ENCODE results near the gene MBD6. TPM values are rescaled to one million over a fixed set of nuclear protein-coding genes. Genes with fewer than 3 reads are reported as not detected.
"Not testable (repeated sequence)": the region's sequence is repeated elsewhere in the genome, so short reads cannot be mapped to it uniquely, and the experiment has no call there.

The MBD6 gene
- total RNA-seq, 1 experiment from 2014 or later, result 66.8 TPM

- Mint-ChIP-seq H3K27me3 (ENCODE audit: low read depth) (no peaks in the 10 kb centered on the region), H3K36me3 (ENCODE audit: insufficient read depth in 1 of 3, low read depth in 3 of 3) (peaks cover 83 to 97% (median 89%) of the 10 kb centered on the region in 3 experiments), H3K4me3 (no peak overlapping the region), H3K27ac (no peak overlapping the region; a peak in 1 of 7 replicates), H3K9me3 (peaks cover 0 to 3% of the 10 kb centered on the region in 2 experiments; a peak in 1 of 5 replicates), H3K4me1 (peaks cover 0 to 2% of the 10 kb centered on the region in 2 experiments; a peak in 2 of 4 replicates)
- TF ChIP-seq CTCF (conservative IDR thresholded peaks at IDR 0.05), result no peak
- H3T11ph ChIP-seq (ENCODE audit: low read length), result no peak overlapping the region
- H3K27me3 ChIP-seq (ENCODE audit: insufficient read depth, low read length), result no peaks in the 10 kb centered on the region
- H3K14ac ChIP-seq (ENCODE audit: insufficient read depth, low read length), result no peak overlapping the region
- H3K79me1 ChIP-seq (ENCODE audit: insufficient read depth, low read depth, low read length, poor library complexity, severe bottlenecking), result no peaks in the 10 kb centered on the region
- no peak overlapping the region for H4K8ac ChIP-seq (replicated peaks; ENCODE audit: insufficient read length, low read depth, low read length)
- no peaks in the 10 kb centered on the region for H3K9me3 ChIP-seq (ENCODE audit: control insufficient read depth, low read depth, low read length)
- H3K79me2 ChIP-seq (ENCODE audit: insufficient read depth, low read length), result no peaks in the 10 kb centered on the region
- no peak overlapping the region for H2BK120ac ChIP-seq (ENCODE audit: low read depth, low read length, poor library complexity, severe bottlenecking)
- H4K5ac ChIP-seq (ENCODE audit: insufficient read length, low read depth, low read length), result no peak overlapping the region
- no peak overlapping the region for H4K91ac ChIP-seq (ENCODE audit: insufficient read length, low read depth, low read length)
- H2BK20ac ChIP-seq (ENCODE audit: low read depth, low read length, poor library complexity, severe bottlenecking), result no peak overlapping the region
- H3K23ac ChIP-seq (ENCODE audit: insufficient read length, low read depth, low read length), result no peak overlapping the region
- H3K27ac ChIP-seq (ENCODE audit: insufficient read length, low read depth, low read length), result no peak overlapping the region
- no peak overlapping the region for H3K18ac ChIP-seq (ENCODE audit: insufficient read length, low read depth, low read length)
- no peak overlapping the region for H2AFZ ChIP-seq (ENCODE audit: low read length)
- no peak overlapping the region for H3K4me2 ChIP-seq (ENCODE audit: insufficient read depth, insufficient read length, low read length)
- H3K23me2 ChIP-seq (ENCODE audit: insufficient read length, low read depth, low read length, poor library complexity, severe bottlenecking), result no peaks in the 10 kb centered on the region
- H2BK12ac ChIP-seq (ENCODE audit: insufficient read length, low read depth, low read length), result no peak overlapping the region
- no CpG with 5 or more reads among the region's 11 CpGs for WGBS (ENCODE audit: extremely low coverage, insufficient read length, low lambda C conversion rate)
- H2BK5ac ChIP-seq (ENCODE audit: insufficient read length, low read length), result no peak overlapping the region
- no peak overlapping the region for H3K56ac ChIP-seq (ENCODE audit: insufficient read length, low read depth, low read length)
- H3K4me1 ChIP-seq (ENCODE audit: insufficient read depth, low read length), result no peaks in the 10 kb centered on the region
- H2BK15ac ChIP-seq (ENCODE audit: low read depth, low read length), result no peak overlapping the region
- H4K20me1 ChIP-seq (ENCODE audit: control insufficient read depth, insufficient read depth, insufficient read length), result no peaks in the 10 kb centered on the region
- no peak overlapping the region for H3K4ac ChIP-seq (ENCODE audit: low read depth, low read length)
- no peak for DNase-seq
- no peak overlapping the region for H3K9ac ChIP-seq (ENCODE audit: extremely low read depth, insufficient read length, low read length)
- no peak overlapping the region for H2AK5ac ChIP-seq (ENCODE audit: insufficient read length, low read length)
Observed at GRCh38 chr12:57500213-57500612, 22.4 kb upstream of the MBD6 start.

GRCh38 chr12:57502311-57502969 is 20.2 kb upstream of the MBD6 start:
- H4K8ac ChIP-seq (replicated peaks; ENCODE audit: insufficient read length, low read depth, low read length); DNase-seq; H2AK5ac ChIP-seq (ENCODE audit: insufficient read length, low read length); H3K56ac ChIP-seq (ENCODE audit: insufficient read length, low read depth, low read length); H4K91ac ChIP-seq (ENCODE audit: insufficient read length, low read depth, low read length); H3T11ph ChIP-seq (ENCODE audit: low read length); H3K27ac Mint-ChIP-seq; H3K23ac ChIP-seq (ENCODE audit: insufficient read length, low read depth, low read length); H3K27ac ChIP-seq (ENCODE audit: insufficient read length, low read depth, low read length); H3K4ac ChIP-seq (ENCODE audit: low read depth, low read length); H4K5ac ChIP-seq (ENCODE audit: insufficient read length, low read depth, low read length); H3K9ac ChIP-seq (ENCODE audit: extremely low read depth, insufficient read length, low read length); H2AFZ ChIP-seq (ENCODE audit: low read length); H3K9me3 Mint-ChIP-seq; H2BK15ac ChIP-seq (ENCODE audit: low read depth, low read length); H3K4me2 ChIP-seq (ENCODE audit: insufficient read depth, insufficient read length, low read length); H2BK5ac ChIP-seq (ENCODE audit: insufficient read length, low read length); H3K27me3 ChIP-seq (ENCODE audit: insufficient read depth, low read length); H2BK120ac ChIP-seq (ENCODE audit: low read depth, low read length, poor library complexity, severe bottlenecking); H3K18ac ChIP-seq (ENCODE audit: insufficient read length, low read depth, low read length); H3K23me2 ChIP-seq (ENCODE audit: insufficient read length, low read depth, low read length, poor library complexity, severe bottlenecking); H3K4me3 Mint-ChIP-seq; H4K20me1 ChIP-seq (ENCODE audit: control insufficient read depth, insufficient read depth, insufficient read length); H2BK12ac ChIP-seq (ENCODE audit: insufficient read length, low read depth, low read length); H3K79me1 ChIP-seq (ENCODE audit: insufficient read depth, low read depth, low read length, poor library complexity, severe bottlenecking); H3K9me3 ChIP-seq (ENCODE audit: control insufficient read depth, low read depth, low read length); H3K79me2 ChIP-seq (ENCODE audit: insufficient read depth, low read length); H3K14ac ChIP-seq (ENCODE audit: insufficient read depth, low read length); H3K4me1 Mint-ChIP-seq; H2BK20ac ChIP-seq (ENCODE audit: low read depth, low read length, poor library complexity, severe bottlenecking); H3K4me1 ChIP-seq (ENCODE audit: insufficient read depth, low read length); H3K27me3 Mint-ChIP-seq (ENCODE audit: low read depth): not testable (repeated sequence)
- H3K36me3 Mint-ChIP-seq (ENCODE audit: insufficient read depth in 1 of 3, low read depth in 3 of 3), result peaks cover 78 to 90% (median 85%) of the 10 kb centered on the region in 3 experiments
- no CpG with 5 or more reads among the region's 22 CpGs for WGBS (ENCODE audit: extremely low coverage, insufficient read length, low lambda C conversion rate)

Measured in H9 (cell line).